ENCODE results near the gene OXSM. TPM values are rescaled to one million over a fixed set of nuclear protein-coding genes. Genes with fewer than 3 reads are reported as not detected.

The OXSM gene
- total RNA-seq, 1 experiment from 2014 or later: 11.1 TPM

- no peaks in the 10 kb centered on the region; the same call in 1 of the 2 replicates for H3K27me3 ChIP-seq (replicated peaks; ENCODE audit: control insufficient read depth, insufficient read depth, low read length)
- intact Hi-C loops (cut with micrococcal nuclease; ENCODE audit: unreplicated experiment): no loop called here
- TF ChIP-seq, protein P1, sequence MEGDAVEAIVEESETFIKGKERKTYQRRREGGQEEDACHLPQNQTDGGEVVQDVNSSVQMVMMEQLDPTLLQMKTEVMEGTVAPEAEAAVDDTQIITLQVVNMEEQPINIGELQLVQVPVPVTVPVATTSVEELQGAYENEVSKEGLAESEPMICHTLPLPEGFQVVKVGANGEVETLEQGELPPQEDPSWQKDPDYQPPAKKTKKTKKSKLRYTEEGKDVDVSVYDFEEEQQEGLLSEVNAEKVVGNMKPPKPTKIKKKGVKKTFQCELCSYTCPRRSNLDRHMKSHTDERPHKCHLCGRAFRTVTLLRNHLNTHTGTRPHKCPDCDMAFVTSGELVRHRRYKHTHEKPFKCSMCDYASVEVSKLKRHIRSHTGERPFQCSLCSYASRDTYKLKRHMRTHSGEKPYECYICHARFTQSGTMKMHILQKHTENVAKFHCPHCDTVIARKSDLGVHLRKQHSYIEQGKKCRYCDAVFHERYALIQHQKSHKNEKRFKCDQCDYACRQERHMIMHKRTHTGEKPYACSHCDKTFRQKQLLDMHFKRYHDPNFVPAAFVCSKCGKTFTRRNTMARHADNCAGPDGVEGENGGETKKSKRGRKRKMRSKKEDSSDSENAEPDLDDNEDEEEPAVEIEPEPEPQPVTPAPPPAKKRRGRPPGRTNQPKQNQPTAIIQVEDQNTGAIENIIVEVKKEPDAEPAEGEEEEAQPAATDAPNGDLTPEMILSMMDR (IDR thresholded peaks at IDR 0.05; ENCODE audit: insufficient read depth in 1 of 2, low read depth in 1 of 2, low read length in 1 of 2, severe bottlenecking in 1 of 2, unreplicated experiment in 1 of 2): no peak
- H3K27me3 Mint-ChIP-seq (ENCODE audit: insufficient read depth, unreplicated experiment): peaks cover 6% of the 10 kb centered on the region
- ChIA-PET POLR2A (no interaction called here), CTCF (no interaction called here)
- H3K4me1 ChIP-seq: no peaks in the 10 kb centered on the region
- no peak overlapping the region for H3K4me3 Mint-ChIP-seq (ENCODE audit: unreplicated experiment)
- BruUV-seq (replicated peaks): no TSS peak
- H3K9me3 Mint-ChIP-seq (ENCODE audit: unreplicated experiment): no peaks in the 10 kb centered on the region
- H3K9me3 ChIP-seq: no peaks in the 10 kb centered on the region
- no peak for DNase-seq
- H3K4me1 Mint-ChIP-seq (ENCODE audit: low read depth, unreplicated experiment): no peaks in the 10 kb centered on the region
- H3K36me3 Mint-ChIP-seq (ENCODE audit: insufficient read depth, unreplicated experiment): no peaks in the 10 kb centered on the region
- H3K36me3 ChIP-seq (ENCODE audit: control insufficient read depth, insufficient read depth, low read length): no peaks in the 10 kb centered on the region
- no peak overlapping the region for H3K27ac Mint-ChIP-seq (ENCODE audit: unreplicated experiment)
- H3K4me3 ChIP-seq (ENCODE audit: low read depth, low read length): no peak overlapping the region
Measured at GRCh38 chr3:25820816-25821486, 31.1 kb downstream of the OXSM start.

GRCh38 chr3:25821746-25822573 lies 32.1 kb downstream of the OXSM start:
- Histone ChIP-seq H3K9me3 (no peaks in the 10 kb centered on the region), H3K27me3 (replicated peaks; ENCODE audit: control insufficient read depth, insufficient read depth, low read length) (no peaks in the 10 kb centered on the region; the same call in 1 of the 2 replicates), H3K4me1 (no peaks in the 10 kb centered on the region), H3K36me3 (ENCODE audit: control insufficient read depth, insufficient read depth, low read length) (no peaks in the 10 kb centered on the region), H3K4me3 (ENCODE audit: low read depth, low read length) (no peak overlapping the region)
- ChIA-PET POLR2A (no interaction called here), CTCF (no interaction called here)
- H3K4me3 Mint-ChIP-seq (ENCODE audit: unreplicated experiment): no peak overlapping the region
- DNase-seq: no peak
- no peaks in the 10 kb centered on the region for H3K4me1 Mint-ChIP-seq (ENCODE audit: low read depth, unreplicated experiment)
- no TSS peak for BruUV-seq (replicated peaks)
- peaks cover 2% of the 10 kb centered on the region for H3K27me3 Mint-ChIP-seq (ENCODE audit: insufficient read depth, unreplicated experiment)
- intact Hi-C loops (cut with micrococcal nuclease; ENCODE audit: unreplicated experiment): no loop called here
- TF ChIP-seq, protein P1 (IDR thresholded peaks at IDR 0.05; ENCODE audit: insufficient read depth in 1 of 2, low read depth in 1 of 2, low read length in 1 of 2, severe bottlenecking in 1 of 2, unreplicated experiment in 1 of 2): no peak
- no peak overlapping the region for H3K27ac Mint-ChIP-seq (ENCODE audit: unreplicated experiment)
- H3K9me3 Mint-ChIP-seq (ENCODE audit: unreplicated experiment): no peaks in the 10 kb centered on the region
- H3K36me3 Mint-ChIP-seq (ENCODE audit: insufficient read depth, unreplicated experiment): no peaks in the 10 kb centered on the region

DNA sequence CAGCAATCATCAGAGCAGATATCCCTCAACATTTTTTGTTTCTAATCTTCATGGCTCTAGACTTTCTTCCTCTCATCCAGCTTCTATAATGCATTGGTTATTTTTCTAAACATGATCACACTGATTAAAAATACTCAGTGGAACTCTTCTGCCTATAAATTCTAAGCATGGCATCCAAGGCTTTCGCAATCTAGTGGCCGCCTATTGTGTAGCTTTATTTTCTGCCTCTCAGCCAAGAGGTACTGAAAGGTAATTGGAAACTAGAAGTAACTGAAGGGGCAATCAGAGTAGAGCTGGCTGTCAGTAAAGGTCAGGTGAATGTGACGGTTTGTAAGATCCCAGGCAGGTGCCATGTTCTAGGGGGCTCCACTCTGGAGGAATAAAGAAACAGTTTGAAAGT lies 33.4 kb downstream of the OXSM start:
- TF ChIP-seq, protein P1 (IDR thresholded peaks at IDR 0.05; ENCODE audit: insufficient read depth in 1 of 2, low read depth in 1 of 2, low read length in 1 of 2, severe bottlenecking in 1 of 2, unreplicated experiment in 1 of 2): no peak
- Histone ChIP-seq H3K9me3 (no peaks in the 10 kb centered on the region), H3K27me3 (replicated peaks; ENCODE audit: control insufficient read depth, insufficient read depth, low read length) (no peaks in the 10 kb centered on the region; the same call in 1 of the 2 replicates), H3K4me1 (no peaks in the 10 kb centered on the region), H3K4me3 (ENCODE audit: low read depth, low read length) (no peak overlapping the region), H3K36me3 (ENCODE audit: control insufficient read depth, insufficient read depth, low read length) (no peaks in the 10 kb centered on the region)
- ChIA-PET CTCF (no interaction called here), POLR2A (no interaction called here)
- intact Hi-C loops (cut with micrococcal nuclease; ENCODE audit: unreplicated experiment): no loop called here
- no TSS peak for BruUV-seq (replicated peaks)
- no peak overlapping the region for H3K4me3 Mint-ChIP-seq (ENCODE audit: unreplicated experiment)
- H3K9me3 Mint-ChIP-seq (ENCODE audit: unreplicated experiment): no peaks in the 10 kb centered on the region
- H3K36me3 Mint-ChIP-seq (ENCODE audit: insufficient read depth, unreplicated experiment): no peaks in the 10 kb centered on the region
- no peak overlapping the region for H3K27ac Mint-ChIP-seq (ENCODE audit: unreplicated experiment)
- no peak for DNase-seq
- H3K27me3 Mint-ChIP-seq (ENCODE audit: insufficient read depth, unreplicated experiment): peaks cover 2% of the 10 kb centered on the region
- H3K4me1 Mint-ChIP-seq (ENCODE audit: low read depth, unreplicated experiment): no peaks in the 10 kb centered on the region
